ENCODE results near the gene PCSK6.

Gene PCSK6

GRCh38 chr15:101522621-101523559 lies 33.4 kb upstream of the PCSK6 start:
- DNase-seq (ENCODE audit: low read depth, low spot score) = no peak

- no peak for DNase-seq (ENCODE audit: low read depth, low spot score)
These were observed 32.6 kb upstream of the PCSK6 start for GRCh38 chr15:101522091-101522490.

- DNase-seq (ENCODE audit: low read depth, low spot score) = no peak
These were observed 32.1 kb upstream of the PCSK6 start for GRCh38 chr15:101521591-101521990.

- DNase-seq (ENCODE audit: low read depth, low spot score) = no peak
These were observed 31.6 kb upstream of the PCSK6 start for GRCh38 chr15:101521069-101521468.

GRCh38 chr15:101520395-101520794 lies 30.9 kb upstream of the PCSK6 start:
- DNase-seq (ENCODE audit: low read depth, low spot score) = no peak

GRCh38 chr15:101517504-101517903 lies 28.0 kb upstream of the PCSK6 start:
- no peak for DNase-seq (ENCODE audit: low read depth, low spot score)

GRCh38 chr15:101514318-101514717 lies 24.8 kb upstream of the PCSK6 start:
- no peak for DNase-seq (ENCODE audit: low read depth, low spot score)

- no peak for DNase-seq (ENCODE audit: low read depth, low spot score)
These were observed 22.2 kb upstream of the PCSK6 start for GRCh38 chr15:101511717-101512116.

- DNase-seq (ENCODE audit: low read depth, low spot score) = no peak
These were observed 21.0 kb upstream of the PCSK6 start for GRCh38 chr15:101510212-101511197.

- no peak for DNase-seq (ENCODE audit: low read depth, low spot score)
These were observed 19.8 kb upstream of the PCSK6 start for GRCh38 chr15:101509279-101509678.

- DNase-seq (ENCODE audit: low read depth, low spot score) = no peak
These were observed 17.0 kb upstream of the PCSK6 start for GRCh38 chr15:101506491-101506890.

- DNase-seq (ENCODE audit: low read depth, low spot score) = no peak
These were observed 16.3 kb upstream of the PCSK6 start for GRCh38 chr15:101505610-101506337.

- no peak for DNase-seq (ENCODE audit: low read depth, low spot score)
These were observed 15.5 kb upstream of the PCSK6 start for GRCh38 chr15:101504866-101505609.

- DNase-seq (ENCODE audit: low read depth, low spot score) = no peak
These were observed 14.9 kb upstream of the PCSK6 start for GRCh38 chr15:101504373-101504772.

- no peak for DNase-seq (ENCODE audit: low read depth, low spot score)
These were observed 13.7 kb upstream of the PCSK6 start for GRCh38 chr15:101503296-101503599.

- no peak for DNase-seq (ENCODE audit: low read depth, low spot score)
These were observed 13.2 kb upstream of the PCSK6 start for GRCh38 chr15:101502572-101503295.

GRCh38 chr15:101501703-101502373 lies 12.3 kb upstream of the PCSK6 start:
- peak; percentile 21 for DNase-seq (ENCODE audit: low read depth, low spot score)

- DNase-seq (ENCODE audit: low read depth, low spot score) = no peak
These were observed 11.5 kb upstream of the PCSK6 start for GRCh38 chr15:101500865-101501551.

All from activated CD4-positive, CD25-positive, alpha-beta regulatory T cell treated with anti-CD3 and anti-CD28 coated beads, Interleukin-2, amount 50 U/mL, for 16 hours (primary cell).